A549 (cell line): ENCODE data around the gene SOD1. TPM values are rescaled to one million over a fixed set of nuclear protein-coding genes. Genes with fewer than 3 reads are reported as not detected.

Experiments
- ATAC-seq, 2 experiments: fragments of 200-7000 bp in 1 of 2; fragments of >200 bp in 1 of 2; cut with Nextera tagmentation in 1 of 2; cut with Tn5 transposase in 1 of 2; 3 replicates each; pipeline versions ENCODE4 v1.8.0 to v1.9.1; 2018 to 2020; ENCODE audit warnings: mild to moderate bottlenecking in 1 of 2, moderate library complexity in 1 of 2
- CTCF ChIA-PET: fragments of 300-600 bp; sonication (Branson Sonifier 250); formaldehyde crosslinking; extraction: SDS; loops from one replicate; lab custom pipeline; 2021; ENCODE audit warnings: antibody characterized with exemption, inconsistent platforms; lab: Yijun Ruan, JAX
- POLR2A ChIA-PET: fragments of 350-600 bp; formaldehyde crosslinking; extraction: SDS; loops from one replicate; lab custom pipeline; 2021; ENCODE audit warnings: antibody characterized with exemption, inconsistent platforms; lab: Yijun Ruan, JAX
- DNase-seq, 2 experiments: peaks; one replicate each; pipeline versions ENCODE4 v3.0.0 to v3.0.0-alpha.2; 2011 to 2016; ENCODE audit warnings: low read depth in 1 of 2, low spot score in 1 of 2
- FAIRE-seq: peaks from 2 replicates; lab custom pipeline; 2011; peaks lifted over from hg19 to GRCh38; lab: Jason Lieb, UNC
- H3K27ac ChIP-seq, 2 experiments: fragments of >200 bp; sonication (Bioruptor Twin); formaldehyde crosslinking; 3 replicates each; pipeline ENCODE4 v1.5.1; 2016 to 2017
- H3K4me1 ChIP-seq: fragments of >200 bp; sonication (Bioruptor Twin); formaldehyde crosslinking; 3 replicates; pipeline ENCODE4 v1.6.1; 2016
- H3K4me2 ChIP-seq: fragments of >200 bp; sonication (Bioruptor Twin); formaldehyde crosslinking; 3 replicates; pipeline ENCODE4 v1.6.1; 2016
- H3K4me3 ChIP-seq: fragments of >200 bp; sonication (Bioruptor Twin); formaldehyde crosslinking; 3 replicates; pipeline ENCODE4 v1.5.1; 2016
- H3K9me3 ChIP-seq: fragments of >200 bp; sonication (Bioruptor Twin); formaldehyde crosslinking; 3 replicates; pipeline ENCODE4 v1.6.1; 2016
- BCL3 ChIP-seq: fragments of >200 bp; sonication (Bioruptor Twin); formaldehyde crosslinking; IDR thresholded peaks from 3 replicates; pipeline ENCODE4 v1.6.1; 2016
- BHLHE40 ChIP-seq: IDR thresholded peaks from 2 replicates; pipeline ENCODE4 v1.6.1; 2012; ENCODE audit warnings: low read depth, low read length, inconsistent platforms
- CHD2 ChIP-seq: fragments of 150-350 bp; IDR thresholded peaks from 2 replicates; pipeline ENCODE4 v1.6.1; 2014; ENCODE audit warnings: low read length; ENCODE audit not compliant: partially characterized antibody
- CHD4 ChIP-seq: fragments of 200-600 bp; sonication (generic); IDR thresholded peaks from 2 replicates; pipeline ENCODE4 v1.6.1; 2016; ENCODE audit warnings: antibody characterized with exemption, mild to moderate bottlenecking, borderline replicate concordance
- E2F6 ChIP-seq: IDR thresholded peaks from 2 replicates; pipeline ENCODE4 v1.6.1; 2012; ENCODE audit warnings: low read depth, borderline replicate concordance
- EHF ChIP-seq: fragments of 250-450 bp; sonication (Bioruptor Pico); IDR thresholded peaks from 2 replicates; pipeline ENCODE4 v1.5.0; 2020; ENCODE audit warnings: mild to moderate bottlenecking
- EHMT2 ChIP-seq: fragments of 200-600 bp; sonication (generic); IDR thresholded peaks from 2 replicates; pipeline ENCODE4 v1.6.1; 2016; ENCODE audit warnings: antibody characterized with exemption, low read depth, mild to moderate bottlenecking, moderate library complexity
- ELK1 ChIP-seq: fragments of 150-350 bp; IDR thresholded peaks from 2 replicates; pipeline ENCODE4 v1.6.1; 2014; ENCODE audit warnings: low read depth, mild to moderate bottlenecking, low read length
- EP300 ChIP-seq, 2 experiments: fragments of >200 bp; sonication (Bioruptor Twin); formaldehyde crosslinking; IDR thresholded peaks; 2 replicates in 1 of 2; 3 replicates in 1 of 2; pipeline ENCODE4 v1.6.1; 2016 to 2017
- FOSB ChIP-seq: fragments of 250-450 bp; sonication (Bioruptor Pico); IDR thresholded peaks from 2 replicates; pipeline ENCODE4 v1.5.0; 2020; ENCODE audit warnings: mild to moderate bottlenecking, moderate library complexity
- FOXS1 ChIP-seq: fragments of 250-450 bp; sonication (Bioruptor Pico); IDR thresholded peaks from 2 replicates; pipeline ENCODE4 v1.5.0; 2020; ENCODE audit warnings: mild to moderate bottlenecking, moderate library complexity
- GATA3 ChIP-seq: IDR thresholded peaks from 2 replicates; pipeline ENCODE4 v1.6.1; 2012; ENCODE audit warnings: borderline replicate concordance
- HEYL ChIP-seq: fragments of 250-450 bp; sonication (Bioruptor Pico); IDR thresholded peaks from 2 replicates; pipeline ENCODE4 v1.8.0; 2021; ENCODE audit warnings: mild to moderate bottlenecking, moderate library complexity
- JUN ChIP-seq, 2 experiments: fragments of >200 bp; sonication (Bioruptor Twin); formaldehyde crosslinking; IDR thresholded peaks; 2 replicates in 1 of 2; 3 replicates in 1 of 2; pipeline ENCODE4 v1.6.1; 2016 to 2017
- KDM1A ChIP-seq: fragments of 200-600 bp; sonication (generic); IDR thresholded peaks from 2 replicates; pipeline ENCODE4 v1.6.1; 2016; ENCODE audit warnings: low read depth, mild to moderate bottlenecking
- MYC ChIP-seq: IDR thresholded peaks from 2 replicates; pipeline ENCODE4 v1.6.1; 2012; ENCODE audit warnings: mild to moderate bottlenecking, inconsistent platforms, low read length, improper control_type of control experiment, borderline replicate concordance
- NFE2L2 ChIP-seq: fragments of 150-350 bp; conservative IDR thresholded peaks from 2 replicates; pipeline ENCODE4 v1.6.1; 2014; ENCODE audit warnings: low read length
- NPAS2 ChIP-seq: fragments of 250-450 bp; sonication (Bioruptor Pico); IDR thresholded peaks from 2 replicates; pipeline ENCODE4 v1.8.0; 2022; ENCODE audit warnings: mild to moderate bottlenecking, moderate library complexity, borderline replicate concordance
- PBX3 ChIP-seq: IDR thresholded peaks from 2 replicates; pipeline ENCODE4 v1.6.1; 2012
- PHF8 ChIP-seq: fragments of 200-600 bp; sonication (generic); IDR thresholded peaks from 2 replicates; pipeline ENCODE4 v1.6.1; 2016; ENCODE audit warnings: low read depth, mild to moderate bottlenecking, antibody characterized with exemption, moderate library complexity, borderline replicate concordance
- POLR2A ChIP-seq: IDR thresholded peaks from 2 replicates; pipeline ENCODE4 v1.6.1; 2012; ENCODE audit warnings: mild to moderate bottlenecking, low read length
- RFX5 ChIP-seq: fragments of 450-650 bp; IDR thresholded peaks from 2 replicates; pipeline ENCODE4 v1.7.1; 2014; ENCODE audit warnings: antibody characterized with exemption, mild to moderate bottlenecking, moderate library complexity
- SMC3 ChIP-seq: fragments of >200 bp; sonication (Bioruptor Twin); formaldehyde crosslinking; IDR thresholded peaks from 3 replicates; pipeline ENCODE4 v1.6.1; 2018; ENCODE audit warnings: inconsistent platforms
- SREBF2 ChIP-seq: fragments of 450-650 bp; IDR thresholded peaks from 2 replicates; pipeline ENCODE4 v1.6.1; 2014; ENCODE audit warnings: mild to moderate bottlenecking, moderate library complexity
- ZC3H11A ChIP-seq: fragments of 450-650 bp; IDR thresholded peaks from 2 replicates; pipeline ENCODE4 v1.6.1; 2014; ENCODE audit warnings: antibody characterized with exemption, mild to moderate bottlenecking
- ZFP36 ChIP-seq: fragments of 450-650 bp; IDR thresholded peaks from 2 replicates; pipeline ENCODE4 v1.6.1; 2014; ENCODE audit warnings: borderline replicate concordance; ENCODE audit not compliant: partially characterized antibody
- ZNF302 ChIP-seq: fragments of 250-450 bp; sonication (Bioruptor Pico); IDR thresholded peaks from 2 replicates; pipeline ENCODE4 v1.9.0; 2021; ENCODE audit warnings: inconsistent platforms, mild to moderate bottlenecking, moderate library complexity
- ZSCAN20 ChIP-seq: fragments of 250-450 bp; sonication (Bioruptor Pico); IDR thresholded peaks from 2 replicates; pipeline ENCODE4 v1.8.0; 2022; ENCODE audit warnings: mild to moderate bottlenecking, moderate library complexity
- WGBS: methylation state at CpG from one replicate; pipeline ENCODE4 v1.1.6; 2017; ENCODE audit errors: missing lambda C conversion rate; 5-methylcytosine and 5-hydroxymethylcytosine counted together
- polyA plus RNA-seq, 4 experiments: library from polyadenylated mRNA; depleted of rRNA in 3 of 4; stranded (reverse); fragments of >200 nt; fragmentation: RNase III in 1 of 4; extraction: RNeasy Plus Mini Kit Qiagen cat#74134 plus additional on column Dnase treatment in 1 of 4; gene quantifications; 2 replicates in 3 of 4; 3 replicates in 1 of 4; pipeline ENCODE4 v1.2.3, GENCODE V29; 2011 to 2017
- TF ChIP-seq, protein P1 (sequence below): fragments of 450-650 bp; IDR thresholded peaks from 2 replicates; pipeline ENCODE4 v1.6.1; 2014; ENCODE audit warnings: antibody characterized with exemption

Gene SOD1
- polyA plus RNA-seq, 2 of the 4 experiments (the other 2 are of a cell fraction): 488 to 551 TPM

GRCh38 chr21:31636874-31637273, 22.6 kb upstream of the SOD1 start:
- TF ChIP-seq E2F6: no peak
- no peak for TF ChIP-seq RFX5
- no peak for TF ChIP-seq ZFP36
- TF ChIP-seq ZNF302 (CRISPR knock-in tag): no peak
- no peak for TF ChIP-seq MYC
- TF ChIP-seq BCL3: no peak
- no peak for TF ChIP-seq PHF8
- no peak for TF ChIP-seq NPAS2 (CRISPR knock-in tag)
- TF ChIP-seq SMC3: no peak
- no peak for TF ChIP-seq SREBF2
- no peak for TF ChIP-seq FOSB (CRISPR knock-in tag)
- TF ChIP-seq POLR2A: no peak
- no peak for TF ChIP-seq ELK1
- no peak for TF ChIP-seq ZSCAN20 (CRISPR knock-in tag)
- TF ChIP-seq PBX3: no peak
- no peak for TF ChIP-seq ZC3H11A
- TF ChIP-seq KDM1A: no peak
- TF ChIP-seq, protein P1, sequence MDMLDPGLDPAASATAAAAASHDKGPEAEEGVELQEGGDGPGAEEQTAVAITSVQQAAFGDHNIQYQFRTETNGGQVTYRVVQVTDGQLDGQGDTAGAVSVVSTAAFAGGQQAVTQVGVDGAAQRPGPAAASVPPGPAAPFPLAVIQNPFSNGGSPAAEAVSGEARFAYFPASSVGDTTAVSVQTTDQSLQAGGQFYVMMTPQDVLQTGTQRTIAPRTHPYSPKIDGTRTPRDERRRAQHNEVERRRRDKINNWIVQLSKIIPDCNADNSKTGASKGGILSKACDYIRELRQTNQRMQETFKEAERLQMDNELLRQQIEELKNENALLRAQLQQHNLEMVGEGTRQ: no peak
- ATAC-seq (no peak), FAIRE-seq (no peak), DNase-seq (no peak)
- Histone ChIP-seq H3K9me3 (no peaks in the 10 kb centered on the region), H3K4me1 (no peaks in the 10 kb centered on the region), H3K4me3 (no peak overlapping the region), H3K27ac (no peak overlapping the region), H3K4me2 (no peak overlapping the region)
- ChIA-PET POLR2A (no interaction called here), CTCF (no interaction called here)
- 55% methylated on average over 2 of the region's 2 CpGs for WGBS

DNA sequence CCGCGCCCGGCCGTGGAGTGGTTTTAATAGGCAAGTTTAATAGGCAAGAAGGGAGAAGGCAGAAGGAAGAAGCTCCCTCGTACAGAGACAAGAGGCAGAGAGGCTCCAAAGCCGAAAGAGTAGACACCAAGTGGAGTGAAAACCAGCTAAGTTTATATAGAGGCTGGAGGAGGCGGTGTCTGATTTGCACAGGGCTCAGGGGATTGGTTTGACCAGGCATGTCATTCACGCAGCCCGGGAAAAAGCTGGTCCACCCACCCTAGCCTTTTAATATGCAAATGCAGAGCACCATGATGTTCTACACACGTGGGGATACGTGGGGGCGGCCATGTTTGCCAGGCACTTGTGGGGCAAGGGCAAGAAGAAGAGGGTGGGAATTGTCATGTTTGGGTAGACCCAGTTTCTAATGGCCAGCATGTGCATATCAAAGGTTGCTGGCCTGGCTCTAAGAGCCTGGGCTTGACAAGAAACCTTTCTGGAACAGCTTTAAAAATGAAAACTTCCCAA, 18.0 kb upstream of the SOD1 start:
- POLR2A ChIA-PET: no interaction called here
- CTCF ChIA-PET: no interaction called here

More for the DNA sequence above, 18.0 kb upstream of the SOD1 start:
- no peak for FAIRE-seq
- TF ChIP-seq NFE2L2 (no peak), BHLHE40 (no peak), BCL3 (no peak), HEYL (CRISPR knock-in tag) (no peak), EHF (CRISPR knock-in tag) (no peak), POLR2A (no peak), CHD2 (no peak), JUN (IDR thresholded peaks at IDR 0.05) (no peak), GATA3 (no peak), EHMT2 (no peak), KDM1A (no peak), ZFP36 (no peak), CHD4 (no peak), EP300 (IDR thresholded peaks at IDR 0.05) (no peak), FOXS1 (CRISPR knock-in tag) (no peak)
- 91% methylated on average over 12 of the region's 12 CpGs for WGBS
- no peak overlapping the region for H3K4me3 ChIP-seq
- ATAC-seq: no peak
- no peak overlapping the region for H3K27ac ChIP-seq
- H3K4me1 ChIP-seq: no peaks in the 10 kb centered on the region
- no peaks in the 10 kb centered on the region for H3K9me3 ChIP-seq
- no peak overlapping the region for H3K4me2 ChIP-seq
- DNase-seq: no peak
